GM12891 (cell line): ENCODE measurements around the gene URGCP.
A peak's percentile ranks its signal among the peaks of the same experiment; 100 is the strongest.

Experiments used
- PAX5 ChIP-seq: IDR thresholded peaks from 2 replicates; pipeline ENCODE4 v1.6.1; 2011; ENCODE audit warnings: low read length, moderate library complexity, mild to moderate bottlenecking; ENCODE audit not compliant: insufficient read depth, severe bottlenecking
- POLR2A ChIP-seq: IDR thresholded peaks from 2 replicates; pipeline ENCODE4 v1.6.1; 2011; ENCODE audit warnings: low read depth, low read length, control low read depth
- POLR2AphosphoS5 ChIP-seq: IDR thresholded peaks from 2 replicates; pipeline ENCODE4 v1.6.1; 2011; ENCODE audit warnings: low read depth, low read length, control low read depth
- POU2F2 ChIP-seq: IDR thresholded peaks from 2 replicates; pipeline ENCODE4 v1.6.1; 2011; ENCODE audit warnings: low read depth, mild to moderate bottlenecking, control low read depth, low read length, moderate library complexity
- SPI1 ChIP-seq: IDR thresholded peaks from 2 replicates; pipeline ENCODE4 v1.6.1; 2011; ENCODE audit warnings: low read depth, low read length, control low read depth
- TAF1 ChIP-seq: IDR thresholded peaks from 2 replicates; pipeline ENCODE4 v1.6.1; 2011; ENCODE audit warnings: low read depth, low read length, control low read depth

DNA sequence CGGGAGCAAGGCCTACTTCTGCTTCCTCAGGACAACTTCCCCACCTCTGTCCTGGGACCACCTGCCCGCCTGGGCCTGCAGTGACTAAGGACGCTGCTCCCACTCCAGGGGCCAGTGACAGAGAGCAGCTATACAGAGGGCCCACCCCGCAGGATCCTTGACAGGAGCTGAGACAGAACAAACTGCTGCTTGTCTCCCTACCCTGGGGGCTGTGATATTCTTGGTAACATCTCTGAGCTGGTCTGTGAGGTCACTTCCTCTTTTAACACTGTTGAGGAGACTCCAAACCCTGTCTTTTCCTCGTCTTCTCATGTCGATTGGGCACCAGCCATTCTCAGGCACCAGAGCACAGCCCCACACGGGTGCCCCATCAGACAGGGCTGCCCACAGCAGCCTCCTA lies 30.2 kb downstream of the URGCP start:
- TF ChIP-seq TAF1 (no peak), POLR2A (no peak), POLR2AphosphoS5 (no peak), PAX5 (no peak), POU2F2 (no peak), SPI1 (peak; percentile 87)
